Germinal center (tissue), 1 donor: Measurements from ENCODE around the gene KIAA1671.

ENCODE experiments used
- DNase-seq: peaks from one replicate; pipeline ENCODE4 v3.0.0; 2012; ENCODE audit warnings: mixed read lengths, low spot score

KIAA1671 gene

GRCh38 chr22:24952837-24953383, 394 bp downstream of the KIAA1671 start:
- DNase-seq = no peak

- no peak for DNase-seq
Measured at GRCh38 chr22:24953384-24954113, 1.0 kb downstream of the KIAA1671 start.

GRCh38 chr22:24954114-24954463, 1.6 kb downstream of the KIAA1671 start:
- no peak for DNase-seq

GRCh38 chr22:24954856-24955255, 2.3 kb downstream of the KIAA1671 start:
- no peak for DNase-seq

- DNase-seq = no peak
Measured at GRCh38 chr22:24957043-24957442, 4.5 kb downstream of the KIAA1671 start.

- no peak for DNase-seq
Measured at GRCh38 chr22:24961217-24961844, 8.8 kb downstream of the KIAA1671 start.

- no peak for DNase-seq
Measured at GRCh38 chr22:24962094-24962493, 9.6 kb downstream of the KIAA1671 start.

- DNase-seq = no peak
Measured at GRCh38 chr22:24962835-24963234, 10.3 kb downstream of the KIAA1671 start.

GRCh38 chr22:24964441-24964840, 11.9 kb downstream of the KIAA1671 start:
- DNase-seq = no peak

- DNase-seq = no peak
Measured at GRCh38 chr22:24965822-24966626, 13.5 kb downstream of the KIAA1671 start.

GRCh38 chr22:24968066-24968561, 15.6 kb downstream of the KIAA1671 start:
- DNase-seq = no peak

GRCh38 chr22:24969560-24970301, 17.2 kb downstream of the KIAA1671 start:
- no peak for DNase-seq

- no peak for DNase-seq
Measured at GRCh38 chr22:24972369-24972768, 19.9 kb downstream of the KIAA1671 start.

GRCh38 chr22:24973872-24974271, 21.4 kb downstream of the KIAA1671 start:
- DNase-seq = no peak

GRCh38 chr22:24975125-24975640, 22.7 kb downstream of the KIAA1671 start:
- DNase-seq = no peak

- no peak for DNase-seq
Measured at GRCh38 chr22:24975813-24976341, 23.4 kb downstream of the KIAA1671 start.

GRCh38 chr22:24976442-24977218, 24.1 kb downstream of the KIAA1671 start:
- DNase-seq = no peak

- DNase-seq = no peak
Measured at GRCh38 chr22:24977370-24978221, 25.1 kb downstream of the KIAA1671 start.

GRCh38 chr22:24978308-24978707, 25.8 kb downstream of the KIAA1671 start:
- DNase-seq = no peak

GRCh38 chr22:24981066-24981465, 28.6 kb downstream of the KIAA1671 start:
- DNase-seq = no peak
